Activated naive CD4-positive, alpha-beta T cell treated with anti-CD3 and anti-CD28 coated beads for 36 hours (primary cell): Measurements from ENCODE around the gene PLAGL2. TPM values are rescaled to one million over a fixed set of nuclear protein-coding genes. Genes with fewer than 3 reads are reported as not detected.
A peak's percentile ranks its signal among the peaks of the same experiment; 100 is the strongest.

ENCODE experiments used
- CTCF ChIA-PET: fragments of 350-600 bp; sonication (Branson Sonifier 250); formaldehyde crosslinking; loops from one replicate; lab custom pipeline; 2021; ENCODE audit warnings: antibody characterized with exemption; lab: Charles Lee
- DNase-seq: peaks from one replicate; pipeline ENCODE4 v3.0.0-alpha.2; 2020
- H3K27ac Mint-ChIP-seq: one replicate; pipeline ENCODE4 v1.8.0; 2021; ENCODE audit warnings: mild to moderate bottlenecking, mixed read lengths
- H3K27me3 Mint-ChIP-seq: one replicate; pipeline ENCODE4 v1.8.0; 2021; ENCODE audit warnings: low read depth, mixed read lengths
- H3K36me3 Mint-ChIP-seq: one replicate; pipeline ENCODE4 v1.8.0; 2021; ENCODE audit warnings: low read depth, mixed read lengths
- H3K4me1 Mint-ChIP-seq: one replicate; pipeline ENCODE4 v1.8.0; 2021; ENCODE audit warnings: low read depth, mixed read lengths
- H3K4me3 Mint-ChIP-seq: one replicate; pipeline ENCODE4 v1.8.0; 2021; ENCODE audit warnings: mild to moderate bottlenecking, moderate library complexity, mixed read lengths
- H3K9me3 Mint-ChIP-seq: one replicate; pipeline ENCODE4 v1.8.0; 2021; ENCODE audit warnings: mixed read lengths
- intact Hi-C: fragments of 100-400 bp; cut with micrococcal nuclease; formaldehyde crosslinking; loops from one replicate; pipeline ENCODE4 v1.15.1; 2023
- total RNA-seq, 2 experiments: library from RNA; stranded (reverse); gene quantifications; one replicate each; pipeline ENCODE4 v1.2.3, GENCODE V29; 2021

PLAGL2 gene
- total RNA-seq, 2 experiments from 2014 or later: 63.3 to 64.9 TPM

GRCh38 chr20:32237419-32237818 lies 29.9 kb upstream of the PLAGL2 start:
- Mint-ChIP-seq H3K9me3 (no peaks in the 10 kb centered on the region), H3K4me3 (no peak overlapping the region), H3K27ac (peak overlapping the region; percentile 19), H3K4me1 (peaks cover 39% of the 10 kb centered on the region), H3K36me3 (peaks cover 35% of the 10 kb centered on the region), H3K27me3 (no peaks in the 10 kb centered on the region)
- no peak for DNase-seq
- CTCF ChIA-PET: interaction anchor here (0.9 kb wide), 1 partner anchor 127 kb away, joined by 3 read pairs; no protein-coding TSS in a partner anchor
- intact Hi-C loops: no loop called here

GRCh38 chr20:32236819-32237218 lies 29.3 kb upstream of the PLAGL2 start:
- no peak for DNase-seq
- Mint-ChIP-seq H3K4me1 (peaks cover 45% of the 10 kb centered on the region), H3K36me3 (peaks cover 38% of the 10 kb centered on the region), H3K27me3 (no peaks in the 10 kb centered on the region), H3K27ac (peak overlapping the region; percentile 37), H3K4me3 (no peak overlapping the region), H3K9me3 (no peaks in the 10 kb centered on the region)
- CTCF ChIA-PET: interaction anchor here (0.9 kb wide), 1 partner anchor 128 kb away, joined by 3 read pairs; no protein-coding TSS in a partner anchor
- intact Hi-C loops: no loop called here

- intact Hi-C loops: no loop called here
- Mint-ChIP-seq H3K27ac (no peak overlapping the region), H3K4me3 (no peak overlapping the region), H3K27me3 (no peaks in the 10 kb centered on the region), H3K9me3 (no peaks in the 10 kb centered on the region), H3K36me3 (peaks cover 44% of the 10 kb centered on the region), H3K4me1 (peaks cover 52% of the 10 kb centered on the region)
- DNase-seq: no peak
- CTCF ChIA-PET: no interaction called here
These were observed 28.5 kb upstream of the PLAGL2 start for GRCh38 chr20:32236048-32236533.

GRCh38 chr20:32235331-32236047 lies 27.9 kb upstream of the PLAGL2 start:
- intact Hi-C loops: no loop called here
- DNase-seq: no peak
- CTCF ChIA-PET: no interaction called here
- H3K9me3 Mint-ChIP-seq: no peaks in the 10 kb centered on the region
- H3K4me3 Mint-ChIP-seq: no peak overlapping the region
- H3K27me3 Mint-ChIP-seq: no peaks in the 10 kb centered on the region
- peaks cover 50% of the 10 kb centered on the region for H3K36me3 Mint-ChIP-seq
- peaks cover 54% of the 10 kb centered on the region for H3K4me1 Mint-ChIP-seq
- peak overlapping the region; percentile 99 for H3K27ac Mint-ChIP-seq

GRCh38 chr20:32234135-32234808 lies 26.7 kb upstream of the PLAGL2 start:
- no peaks in the 10 kb centered on the region for H3K9me3 Mint-ChIP-seq
- DNase-seq: no peak
- H3K4me1 Mint-ChIP-seq: peaks cover 44% of the 10 kb centered on the region
- CTCF ChIA-PET: no interaction called here
- H3K4me3 Mint-ChIP-seq: no peak overlapping the region
- H3K27ac Mint-ChIP-seq: peak overlapping the region; percentile 99
- no peaks in the 10 kb centered on the region for H3K27me3 Mint-ChIP-seq
- intact Hi-C loops: no loop called here
- H3K36me3 Mint-ChIP-seq: peaks cover 57% of the 10 kb centered on the region

- intact Hi-C loops: no loop called here
- Mint-ChIP-seq H3K36me3 (peaks cover 62% of the 10 kb centered on the region), H3K4me1 (peaks cover 39% of the 10 kb centered on the region), H3K27ac (peak overlapping the region; percentile 99), H3K9me3 (no peaks in the 10 kb centered on the region), H3K4me3 (no peak overlapping the region), H3K27me3 (no peaks in the 10 kb centered on the region)
- no peak for DNase-seq
- CTCF ChIA-PET: interaction anchor here (0.7 to 2.4 kb wide), 4 partner anchors 49 to 125 kb away, joined by 3 to 9 read pairs (median 5); partner anchors contain the start of gene ASXL1
These were observed 25.7 kb upstream of the PLAGL2 start for GRCh38 chr20:32233286-32233685.

GRCh38 chr20:32232326-32232886 lies 24.9 kb upstream of the PLAGL2 start:
- Mint-ChIP-seq H3K4me1 (peaks cover 39% of the 10 kb centered on the region), H3K4me3 (peak overlapping the region; percentile 47)

GRCh38 chr20:32231847-32232246 lies 24.3 kb upstream of the PLAGL2 start:
- CTCF ChIA-PET: interaction anchor here (0.7 to 2.4 kb wide), 8 partner anchors 8 to 170 kb away, joined by 3 to 9 read pairs (median 3); no protein-coding TSS in a partner anchor
- Mint-ChIP-seq H3K27ac (peak overlapping the region; percentile 99), H3K36me3 (peaks cover 70% of the 10 kb centered on the region), H3K9me3 (no peaks in the 10 kb centered on the region), H3K27me3 (no peaks in the 10 kb centered on the region), H3K4me1 (peaks cover 39% of the 10 kb centered on the region), H3K4me3 (peak overlapping the region; percentile 47)
- DNase-seq: peak; percentile 75
- intact Hi-C loops: loop anchor here (1.0 kb wide), 5 partner anchors 20 to 123 kb away; partner anchors contain the start of gene KIF3B

More at GRCh38 chr20:32232326-32232886, 24.9 kb upstream of the PLAGL2 start:
- Mint-ChIP-seq H3K27me3 (no peaks in the 10 kb centered on the region), H3K9me3 (no peaks in the 10 kb centered on the region), H3K36me3 (peaks cover 68% of the 10 kb centered on the region), H3K27ac (peak overlapping the region; percentile 99)
- intact Hi-C loops: loop anchor here (1.0 kb wide), 5 partner anchors 20 to 123 kb away; partner anchors contain the start of gene KIF3B
- CTCF ChIA-PET: interaction anchor here (0.7 to 2.4 kb wide), 8 partner anchors 9 to 169 kb away, joined by 3 to 9 read pairs (median 4); partner anchors contain the start of gene ASXL1
- peak; percentile 74 for DNase-seq

GRCh38 chr20:32231245-32231644 lies 23.7 kb upstream of the PLAGL2 start:
- peaks cover 39% of the 10 kb centered on the region for H3K4me1 Mint-ChIP-seq
- peak overlapping the region; percentile 99 for H3K27ac Mint-ChIP-seq
- CTCF ChIA-PET: interaction anchor here (0.7 to 2.4 kb wide), 6 partner anchors 8 to 134 kb away, joined by 3 to 9 read pairs (median 3); no protein-coding TSS in a partner anchor
- H3K9me3 Mint-ChIP-seq: no peaks in the 10 kb centered on the region
- H3K36me3 Mint-ChIP-seq: peaks cover 71% of the 10 kb centered on the region
- no peak overlapping the region for H3K4me3 Mint-ChIP-seq
- DNase-seq: no peak
- no peaks in the 10 kb centered on the region for H3K27me3 Mint-ChIP-seq
- intact Hi-C loops: no loop called here

DNA sequence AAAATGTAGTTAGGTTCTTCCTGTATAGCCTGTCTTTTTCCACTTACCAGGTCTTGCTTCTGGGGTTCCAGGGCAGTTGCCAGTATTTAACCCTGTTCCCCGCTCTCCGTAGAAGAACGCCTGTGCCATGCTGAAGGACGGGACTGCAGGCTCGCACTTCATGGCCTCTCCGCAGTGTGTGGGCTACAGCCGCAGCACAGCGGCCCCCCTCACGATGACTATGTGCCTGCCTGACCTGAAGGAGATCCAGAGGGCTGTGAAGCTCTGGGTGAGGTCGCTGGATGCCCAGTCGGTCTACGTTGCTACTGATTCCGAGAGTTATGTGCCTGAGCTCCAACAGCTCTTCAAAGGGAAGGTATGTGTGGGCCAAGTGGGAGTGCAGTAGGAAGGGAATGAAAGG lies 23.2 kb upstream of the PLAGL2 start:
- Mint-ChIP-seq H3K4me3 (no peak overlapping the region), H3K36me3 (peaks cover 67% of the 10 kb centered on the region), H3K27me3 (no peaks in the 10 kb centered on the region), H3K27ac (peak overlapping the region; percentile 99), H3K4me1 (peaks cover 39% of the 10 kb centered on the region), H3K9me3 (no peaks in the 10 kb centered on the region)
- DNase-seq: no peak
- intact Hi-C loops: no loop called here
- CTCF ChIA-PET: no interaction called here

- CTCF ChIA-PET: interaction anchor here (0.6 kb wide), 1 partner anchor 9 kb away, joined by 3 read pairs; no protein-coding TSS in a partner anchor
- intact Hi-C loops: no loop called here
- H3K27ac Mint-ChIP-seq: peak overlapping the region; percentile 67
- H3K36me3 Mint-ChIP-seq: peaks cover 62% of the 10 kb centered on the region
- DNase-seq: no peak
- H3K27me3 Mint-ChIP-seq: no peaks in the 10 kb centered on the region
- no peaks in the 10 kb centered on the region for H3K9me3 Mint-ChIP-seq
- H3K4me3 Mint-ChIP-seq: no peak overlapping the region
- peaks cover 38% of the 10 kb centered on the region for H3K4me1 Mint-ChIP-seq
These were observed 21.8 kb upstream of the PLAGL2 start for GRCh38 chr20:32229251-32229747.
